ENCODE measurements around the gene ADGRG1.

- no peak for TF ChIP-seq POLR2AphosphoS5 (IDR thresholded peaks at IDR 0.05; ENCODE audit: insufficient read depth in 1 of 2, low read depth in 1 of 2)
- TF ChIP-seq CTCF (IDR thresholded peaks at IDR 0.05), result no peak
- TF ChIP-seq POLR2A (IDR thresholded peaks at IDR 0.05), result no peak
These were observed 1.3 kb downstream of the ADGRG1 start for GRCh38 chr16:57629516-57630406.

All from vagina (tissue), 2 donors.